GM23338 (cell line): ENCODE results near the gene KCNN2.

Experiments used
- CTCF ChIP-seq, 2 experiments: fragments of 200-600 bp in 1 of 2; sonication (generic) in 1 of 2; conservative IDR thresholded peaks; 2 replicates each; pipeline versions ENCODE4 v1.5.1 to v1.6.1; 2016 to 2017; ENCODE audit warnings: antibody characterized with exemption in 2 of 2, low read depth in 2 of 2, mild to moderate bottlenecking in 2 of 2, moderate library complexity in 1 of 2
- EZH2 ChIP-seq: fragments of 200-600 bp; sonication (generic); IDR thresholded peaks from one replicate; pipeline ENCODE4 v1.8.0; 2017; ENCODE audit warnings: antibody characterized with exemption, mild to moderate bottlenecking, low read depth; ENCODE audit not compliant: unreplicated experiment
- POLR2AphosphoS5 ChIP-seq: IDR thresholded peaks from 2 replicates; pipeline ENCODE4 v1.6.1; 2016; ENCODE audit warnings: antibody characterized with exemption, low read depth
- REST ChIP-seq: IDR thresholded peaks from one replicate; pipeline ENCODE4 v1.6.1; 2018; ENCODE audit warnings: antibody characterized with exemption; ENCODE audit not compliant: unreplicated experiment
- STAT1 ChIP-seq: IDR thresholded peaks from one replicate; pipeline ENCODE4 v1.6.1; 2016; ENCODE audit warnings: antibody characterized with exemption; ENCODE audit not compliant: unreplicated experiment

GRCh38 chr5:114360357-114360756, 1.5 kb upstream of the KCNN2 start:
- TF ChIP-seq CTCF (conservative IDR thresholded peaks at IDR 0.05; ENCODE audit: low read depth in 2 of 2) (no peak), POLR2AphosphoS5 (no peak), EZH2 (no peak), REST (no peak), STAT1 (no peak)
